Mesothelial cell of epicardium (in vitro differentiated cells): ENCODE data around the gene CD300H. TPM values are rescaled to one million over a fixed set of nuclear protein-coding genes. Genes with fewer than 3 reads are reported as not detected.

Experiments
- DNase-seq, 2 experiments: peaks; one replicate each; pipeline ENCODE4 v3.0.0; 2021; ENCODE audit warnings: low spot score in 2 of 2; ENCODE audit not compliant: unreplicated experiment in 2 of 2
- H3K27ac Mint-ChIP-seq: 2 replicates; pipeline ENCODE4 v1.8.0; 2021; ENCODE audit warnings: mixed read lengths
- H3K27me3 Mint-ChIP-seq: 2 replicates; pipeline ENCODE4 v1.8.0; 2021; ENCODE audit warnings: low read depth, mixed read lengths
- H3K36me3 Mint-ChIP-seq: 2 replicates; pipeline ENCODE4 v1.8.0; 2021; ENCODE audit warnings: mixed read lengths
- H3K4me1 Mint-ChIP-seq: 2 replicates; pipeline ENCODE4 v1.8.0; 2021; ENCODE audit warnings: mixed read lengths
- H3K4me3 Mint-ChIP-seq: 2 replicates; pipeline ENCODE4 v1.8.0; 2021; ENCODE audit warnings: mild to moderate bottlenecking, moderate library complexity, mixed read lengths
- H3K9me3 Mint-ChIP-seq: 2 replicates; pipeline ENCODE4 v1.8.0; 2021; ENCODE audit warnings: mixed read lengths
- total RNA-seq: library from RNA; stranded (reverse); gene quantifications from 3 replicates; pipeline ENCODE4 v1.2.1, GENCODE V29; 2021
- TF ChIP-seq, protein P1 (sequence below): fragments of 200-600 bp; sonication (generic); IDR thresholded peaks from one replicate; pipeline ENCODE4 v1.5.0; 2021; ENCODE audit warnings: antibody characterized with exemption; ENCODE audit not compliant: unreplicated experiment

Gene CD300H
- total RNA-seq, 1 donor from 2014 or later: not detected

DNA sequence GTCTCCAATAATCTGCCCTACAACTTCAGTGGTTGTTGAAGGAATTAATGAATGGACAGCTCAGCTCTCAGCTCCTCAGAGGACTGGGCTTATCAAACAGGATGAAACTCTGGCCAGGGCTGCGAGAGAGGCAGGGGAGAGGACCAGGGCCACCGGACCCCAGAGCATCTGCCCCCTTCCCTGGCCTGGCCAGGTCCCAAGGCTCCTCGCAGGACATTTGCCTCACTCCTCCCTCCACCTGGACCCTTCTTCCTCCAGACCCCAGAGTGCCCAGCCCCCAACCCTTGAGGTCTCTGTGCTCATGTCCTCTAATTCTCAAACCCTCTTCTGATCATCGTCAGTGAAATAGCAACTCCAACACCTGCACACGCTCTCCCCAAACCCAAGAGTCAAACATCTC lies 25.1 kb downstream of the CD300H start:
- DNase-seq: no peak
- TF ChIP-seq, protein P1, sequence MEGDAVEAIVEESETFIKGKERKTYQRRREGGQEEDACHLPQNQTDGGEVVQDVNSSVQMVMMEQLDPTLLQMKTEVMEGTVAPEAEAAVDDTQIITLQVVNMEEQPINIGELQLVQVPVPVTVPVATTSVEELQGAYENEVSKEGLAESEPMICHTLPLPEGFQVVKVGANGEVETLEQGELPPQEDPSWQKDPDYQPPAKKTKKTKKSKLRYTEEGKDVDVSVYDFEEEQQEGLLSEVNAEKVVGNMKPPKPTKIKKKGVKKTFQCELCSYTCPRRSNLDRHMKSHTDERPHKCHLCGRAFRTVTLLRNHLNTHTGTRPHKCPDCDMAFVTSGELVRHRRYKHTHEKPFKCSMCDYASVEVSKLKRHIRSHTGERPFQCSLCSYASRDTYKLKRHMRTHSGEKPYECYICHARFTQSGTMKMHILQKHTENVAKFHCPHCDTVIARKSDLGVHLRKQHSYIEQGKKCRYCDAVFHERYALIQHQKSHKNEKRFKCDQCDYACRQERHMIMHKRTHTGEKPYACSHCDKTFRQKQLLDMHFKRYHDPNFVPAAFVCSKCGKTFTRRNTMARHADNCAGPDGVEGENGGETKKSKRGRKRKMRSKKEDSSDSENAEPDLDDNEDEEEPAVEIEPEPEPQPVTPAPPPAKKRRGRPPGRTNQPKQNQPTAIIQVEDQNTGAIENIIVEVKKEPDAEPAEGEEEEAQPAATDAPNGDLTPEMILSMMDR: no peak
- no peaks in the 10 kb centered on the region for H3K9me3 Mint-ChIP-seq
- H3K27ac Mint-ChIP-seq: no peak overlapping the region
- H3K27me3 Mint-ChIP-seq: peaks cover 36% of the 10 kb centered on the region
- no peaks in the 10 kb centered on the region for H3K36me3 Mint-ChIP-seq
- no peaks in the 10 kb centered on the region for H3K4me1 Mint-ChIP-seq
- no peak overlapping the region for H3K4me3 Mint-ChIP-seq

DNA sequence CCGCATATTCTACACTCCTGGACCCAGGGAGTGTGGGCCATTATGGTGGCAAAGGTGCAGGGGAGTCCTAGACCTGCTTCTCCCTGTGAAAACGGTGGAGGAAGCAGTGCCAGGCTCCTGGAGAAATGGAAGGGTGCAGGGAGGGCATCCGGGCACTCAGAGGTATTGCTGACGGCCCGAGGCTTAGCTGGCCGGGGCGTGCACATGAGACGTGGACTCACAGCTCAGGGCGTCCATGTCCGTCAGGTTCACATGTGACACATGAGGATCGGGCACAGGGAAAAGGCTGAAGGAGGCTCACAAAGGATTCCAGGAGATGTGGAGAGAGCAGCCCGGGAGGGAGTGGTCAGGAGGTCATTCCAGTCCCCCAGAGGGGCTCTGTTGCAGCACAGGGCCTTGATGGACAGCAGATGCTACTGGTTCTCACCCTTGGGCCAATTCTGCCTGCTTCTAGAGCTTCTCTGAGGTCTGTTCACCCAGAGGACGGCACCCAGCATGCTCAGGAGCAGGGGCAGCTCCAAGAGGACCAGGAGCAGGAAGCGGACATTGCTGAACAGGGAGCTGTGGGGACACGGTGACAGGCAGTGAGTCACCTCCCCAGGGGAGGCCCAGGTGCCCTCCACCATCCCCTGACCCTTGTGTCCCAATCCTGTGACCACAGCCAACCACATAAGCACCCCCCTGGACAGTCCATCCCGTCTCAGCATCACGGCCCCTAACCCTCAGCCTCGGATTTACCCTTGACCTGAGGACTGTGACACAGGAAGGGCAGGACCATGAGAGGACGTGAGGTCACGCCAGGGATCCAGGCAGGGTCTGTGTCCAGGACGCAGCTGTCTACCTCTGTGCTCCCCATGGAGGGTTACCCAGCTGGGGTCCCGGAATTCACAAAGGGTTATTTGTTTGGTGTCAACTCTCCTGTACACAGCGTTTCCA lies 25.9 kb downstream of the CD300H start:
- H3K4me3 Mint-ChIP-seq: no peak overlapping the region
- peaks cover 44% of the 10 kb centered on the region for H3K27me3 Mint-ChIP-seq
- TF ChIP-seq, protein P1: no peak
- H3K27ac Mint-ChIP-seq: no peak overlapping the region
- no peaks in the 10 kb centered on the region for H3K36me3 Mint-ChIP-seq
- no peak for DNase-seq
- H3K9me3 Mint-ChIP-seq: no peaks in the 10 kb centered on the region
- no peaks in the 10 kb centered on the region for H3K4me1 Mint-ChIP-seq

GRCh38 chr17:74539281-74539820 lies 28.0 kb downstream of the CD300H start:
- H3K36me3 Mint-ChIP-seq: no peaks in the 10 kb centered on the region
- no peak overlapping the region for H3K27ac Mint-ChIP-seq
- H3K9me3 Mint-ChIP-seq: peaks cover 3% of the 10 kb centered on the region
- H3K27me3 Mint-ChIP-seq: peaks cover 52% of the 10 kb centered on the region
- no peaks in the 10 kb centered on the region for H3K4me1 Mint-ChIP-seq
- TF ChIP-seq, protein P1: no peak
- no peak for DNase-seq
- H3K4me3 Mint-ChIP-seq: no peak overlapping the region

GRCh38 chr17:74536890-74537289 lies 30.4 kb downstream of the CD300H start:
- DNase-seq: no peak
- Mint-ChIP-seq H3K4me3 (no peak overlapping the region), H3K27me3 (peaks cover 55% of the 10 kb centered on the region), H3K4me1 (no peaks in the 10 kb centered on the region), H3K36me3 (no peaks in the 10 kb centered on the region), H3K9me3 (peaks cover 3% of the 10 kb centered on the region), H3K27ac (no peak overlapping the region)
- TF ChIP-seq, protein P1: no peak

DNA sequence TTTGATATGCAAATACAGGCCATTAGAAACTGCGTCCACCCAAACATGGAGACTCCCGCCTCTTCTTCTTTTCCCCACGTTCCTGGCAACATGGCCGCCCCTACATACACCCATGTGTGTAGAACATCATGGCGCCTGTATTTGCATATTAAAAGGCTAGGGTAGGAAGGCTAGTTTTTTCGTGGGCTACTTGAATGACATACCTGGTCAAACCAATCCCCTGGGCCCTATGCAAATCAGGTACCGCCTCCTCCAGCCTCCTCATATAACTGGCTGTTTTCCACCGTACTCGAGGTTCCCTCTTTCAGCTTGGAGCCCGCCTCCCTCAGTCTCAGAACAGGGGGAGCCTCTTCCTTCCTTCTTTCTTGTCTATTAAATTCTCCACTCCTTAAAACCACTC lies 35.2 kb downstream of the CD300H start:
- Mint-ChIP-seq H3K4me1 (no peaks in the 10 kb centered on the region), H3K9me3 (peaks cover 3% of the 10 kb centered on the region), H3K36me3 (no peaks in the 10 kb centered on the region), H3K27me3 (peaks cover 55% of the 10 kb centered on the region), H3K27ac (no peak overlapping the region), H3K4me3 (no peak overlapping the region)
- TF ChIP-seq, protein P1: no peak
- peak; percentile 5 to 7 for DNase-seq
